GM12878 (cell line): ENCODE measurements around the gene CEBPE. TPM values are rescaled to one million over a fixed set of nuclear protein-coding genes. Genes with fewer than 3 reads are reported as not detected.

Experiments
- ATAC-seq: fragments of 200-7000 bp; cut with Tn5 transposase; 3 replicates; pipeline ENCODE4 v1.9.1; 2020; ENCODE audit warnings: mild to moderate bottlenecking, moderate library complexity
- BruUV-seq: library from RNA; stranded (reverse); fragments of 400-500 nt; replicated peaks from 2 replicates; lab custom pipeline; 2021; lab: Mats Ljungman, UMichigan
- CTCF ChIA-PET: fragments of 300-600 bp; sonication (Branson Sonifier 250); formaldehyde crosslinking; extraction: SDS; loops from one replicate; lab custom pipeline; 2021; ENCODE audit warnings: inconsistent platforms; lab: Yijun Ruan, JAX
- POLR2A ChIA-PET: fragments of 350-600 bp; formaldehyde crosslinking; extraction: SDS; loops from one replicate; lab custom pipeline; 2021; ENCODE audit warnings: inconsistent platforms; lab: Charles Lee
- RAD21 ChIA-PET: fragments of 300-600 bp; sonication (Branson Sonifier 250); formaldehyde crosslinking; loops from one replicate; lab custom pipeline; 2023; ENCODE audit warnings: antibody characterized with exemption; ENCODE audit not compliant: unreplicated experiment; lab: Charles Lee
- SMC1A ChIA-PET: fragments of 300-600 bp; sonication (Branson Sonifier 250); formaldehyde crosslinking; loops from one replicate; lab custom pipeline; 2023; ENCODE audit not compliant: unreplicated experiment, uncharacterized antibody; lab: Charles Lee
- DNase-seq: peaks from one replicate; pipeline ENCODE4 v3.0.0-alpha.2; 2011; ENCODE audit warnings: low read depth, low spot score
- FAIRE-seq: peaks from 3 replicates; lab custom pipeline; 2011; peaks lifted over from hg19 to GRCh38; lab: Jason Lieb, UNC
- H2AFZ ChIP-seq: 2 replicates; pipeline ENCODE4 v1.6.0; 2011; ENCODE audit warnings: low read depth, low read length, control low read depth; ENCODE audit not compliant: control insufficient read depth
- H3K27ac ChIP-seq: 2 replicates; pipeline ENCODE4 v1.5.1; 2011; ENCODE audit warnings: control low read depth; ENCODE audit not compliant: control insufficient read depth, insufficient read depth
- H3K27me3 ChIP-seq, 2 experiments: replicated peaks in 1 of 2; 2 replicates each; pipeline versions ENCODE4 v1.6.0 to v1.6.1; 2011; ENCODE audit warnings: low read length in 1 of 2; ENCODE audit not compliant: control insufficient read depth in 2 of 2, insufficient read depth in 2 of 2
- H3K36me3 ChIP-seq, 2 experiments: 2 replicates each; pipeline ENCODE4 v1.5.1; 2011; ENCODE audit warnings: low read length in 1 of 2; ENCODE audit not compliant: control insufficient read depth in 2 of 2, insufficient read depth in 2 of 2
- H3K4me1 ChIP-seq: 2 replicates; pipeline ENCODE4 v1.6.1; 2011; ENCODE audit warnings: mild to moderate bottlenecking, low read length, moderate library complexity, mixed read lengths; ENCODE audit not compliant: control insufficient read depth, insufficient read depth
- H3K4me2 ChIP-seq: 2 replicates; pipeline ENCODE4 v1.6.0; 2011; ENCODE audit warnings: control low read depth; ENCODE audit not compliant: control insufficient read depth, insufficient read depth
- H3K4me3 ChIP-seq: fragments of 200-600 bp; sonication (generic); 2 replicates; pipeline ENCODE4 v1.5.1; 2016
- H3K79me2 ChIP-seq: 2 replicates; pipeline ENCODE4 v1.6.0; 2011; ENCODE audit warnings: low read length; ENCODE audit not compliant: control insufficient read depth, insufficient read depth
- H3K9ac ChIP-seq: 2 replicates; pipeline ENCODE4 v1.8.0; 2011; ENCODE audit warnings: low read length, control low read depth, mixed read lengths; ENCODE audit not compliant: control insufficient read depth, insufficient read depth
- H3K9me3 ChIP-seq: replicated peaks from 3 replicates; pipeline ENCODE4 v1.5.1; 2011; ENCODE audit warnings: mild to moderate bottlenecking, low read length; ENCODE audit not compliant: control insufficient read depth, insufficient read depth
- H4K20me1 ChIP-seq: 2 replicates; pipeline ENCODE4 v1.6.0; 2011; ENCODE audit not compliant: control insufficient read depth, insufficient read depth
- BACH1 ChIP-seq: fragments of 450-650 bp; IDR thresholded peaks from 2 replicates; pipeline ENCODE4 v1.6.1; 2017; ENCODE audit warnings: mild to moderate bottlenecking, borderline replicate concordance
- CHD2 ChIP-seq: IDR thresholded peaks from 2 replicates; pipeline ENCODE4 v1.6.1; 2011; ENCODE audit warnings: low read depth, low read length, improper control_type of control experiment, borderline replicate concordance
- HCFC1 ChIP-seq: fragments of 150-350 bp; IDR thresholded peaks from 2 replicates; pipeline ENCODE4 v1.6.1; 2014; ENCODE audit warnings: low read length
- JUND ChIP-seq: IDR thresholded peaks from 2 replicates; pipeline ENCODE4 v1.6.1; 2012; ENCODE audit warnings: low read depth, mild to moderate bottlenecking, low read length, improper control_type of control experiment, moderate library complexity
- NFIC ChIP-seq: IDR thresholded peaks from 2 replicates; pipeline ENCODE4 v1.6.1; 2012; ENCODE audit warnings: low read depth, mild to moderate bottlenecking, inconsistent platforms, low read length, moderate library complexity
- NFXL1 ChIP-seq: fragments of 450-650 bp; IDR thresholded peaks from 2 replicates; pipeline ENCODE4 v1.6.1; 2017; ENCODE audit warnings: antibody characterized with exemption, mild to moderate bottlenecking, borderline replicate concordance
- NFYB ChIP-seq: IDR thresholded peaks from 2 replicates; pipeline ENCODE4 v1.6.1; 2011; ENCODE audit warnings: low read depth, mild to moderate bottlenecking, low read length, improper control_type of control experiment, moderate library complexity; ENCODE audit not compliant: insufficient read depth
- PML ChIP-seq: IDR thresholded peaks from 2 replicates; pipeline ENCODE4 v1.6.1; 2012; ENCODE audit warnings: low read length, inconsistent platforms
- POLR2A ChIP-seq: IDR thresholded peaks from 2 replicates; pipeline ENCODE4 v1.6.1; 2011; ENCODE audit warnings: low read depth, mild to moderate bottlenecking, low read length
- RELB ChIP-seq: fragments of 450-650 bp; IDR thresholded peaks from 2 replicates; pipeline ENCODE4 v1.6.1; 2017; ENCODE audit warnings: low read depth, mild to moderate bottlenecking, moderate library complexity
- SIN3A ChIP-seq: IDR thresholded peaks from 2 replicates; pipeline ENCODE4 v1.6.1; 2012; ENCODE audit warnings: low read depth, low read length, improper control_type of control experiment
- SPI1 ChIP-seq: IDR thresholded peaks from 2 replicates; pipeline ENCODE4 v1.6.1; 2011; ENCODE audit warnings: low read depth, mild to moderate bottlenecking, low read length, moderate library complexity, borderline replicate concordance; ENCODE audit not compliant: insufficient read depth
- TAF1 ChIP-seq: IDR thresholded peaks from 2 replicates; pipeline ENCODE4 v1.6.1; 2011; ENCODE audit warnings: mild to moderate bottlenecking, low read depth, low read length, borderline replicate concordance
- TARDBP ChIP-seq: IDR thresholded peaks from 2 replicates; pipeline ENCODE4 v1.6.1; 2016; ENCODE audit warnings: borderline replicate concordance
- WGBS: methylation state at CpG from one replicate; pipeline ENCODE4 v1.1.6; 2016; ENCODE audit warnings: low lambda C conversion rate; ENCODE audit not compliant: insufficient replicate concordance, insufficient coverage; ENCODE audit errors: missing lambda C conversion rate; 5-methylcytosine and 5-hydroxymethylcytosine counted together
- in situ Hi-C: fragments of 300-500 bp; cut with MboI; formaldehyde crosslinking; loops from 9 replicates; pipeline ENCODE4 v1.14.3; 2018; ENCODE audit warnings: mixed read lengths
- intact Hi-C: fragments of 100-400 bp; cut with micrococcal nuclease; formaldehyde crosslinking; loops from one replicate; pipeline ENCODE4 v1.14.2; 2022; ENCODE audit not compliant: unreplicated experiment
- polyA plus RNA-seq, 11 experiments: library from polyadenylated mRNA; depleted of rRNA in 4 of 11; unstranded in 6 of 11; stranded (reverse) in 5 of 11; fragments of >200 nt; fragmentation: Nextera tagmentation in 4 of 11; fragmentation: Illumina TruSeq in 1 of 11; extraction: Ambion mirVana in 4 of 11; extraction: Trizol in 1 of 11; gene quantifications; 1 replicate in 1 of 11; 2 replicates in 10 of 11; pipeline versions ENCODE4 v1.2.1 to v1.2.3, GENCODE V29; 2011 to 2016; ENCODE audit warnings: inconsistent platforms in 2 of 11, missing spikeins in 2 of 11, low read depth in 1 of 11
- total RNA-seq, 4 experiments: library from RNA; depleted of rRNA in 3 of 4; stranded (reverse); fragments of >200 nt in 3 of 4; fragmentation: Illumina TruSeq in 1 of 4; extraction: Trizol in 1 of 4; gene quantifications; 2 replicates each; pipeline versions ENCODE4 v1.2.1 to v1.2.3, GENCODE V29; 2013 to 2021
- TF ChIP-seq, protein P1 (sequence below): fragments of 450-650 bp; conservative IDR thresholded peaks from 2 replicates; pipeline ENCODE4 v1.6.1; 2017; ENCODE audit warnings: mild to moderate bottlenecking, moderate library complexity
- TF ChIP-seq, protein P2 (sequence below): fragments of 450-650 bp; IDR thresholded peaks from 2 replicates; pipeline ENCODE4 v1.6.1; 2016; ENCODE audit warnings: mild to moderate bottlenecking

CEBPE gene
- total and polyA plus RNA-seq, 10 of the 15 experiments (the other 5 are each of a cell fraction or from before 2014, with no cell fraction given) = 0.09 to 0.45 (median 0.24) TPM; not detected in 7

DNA sequence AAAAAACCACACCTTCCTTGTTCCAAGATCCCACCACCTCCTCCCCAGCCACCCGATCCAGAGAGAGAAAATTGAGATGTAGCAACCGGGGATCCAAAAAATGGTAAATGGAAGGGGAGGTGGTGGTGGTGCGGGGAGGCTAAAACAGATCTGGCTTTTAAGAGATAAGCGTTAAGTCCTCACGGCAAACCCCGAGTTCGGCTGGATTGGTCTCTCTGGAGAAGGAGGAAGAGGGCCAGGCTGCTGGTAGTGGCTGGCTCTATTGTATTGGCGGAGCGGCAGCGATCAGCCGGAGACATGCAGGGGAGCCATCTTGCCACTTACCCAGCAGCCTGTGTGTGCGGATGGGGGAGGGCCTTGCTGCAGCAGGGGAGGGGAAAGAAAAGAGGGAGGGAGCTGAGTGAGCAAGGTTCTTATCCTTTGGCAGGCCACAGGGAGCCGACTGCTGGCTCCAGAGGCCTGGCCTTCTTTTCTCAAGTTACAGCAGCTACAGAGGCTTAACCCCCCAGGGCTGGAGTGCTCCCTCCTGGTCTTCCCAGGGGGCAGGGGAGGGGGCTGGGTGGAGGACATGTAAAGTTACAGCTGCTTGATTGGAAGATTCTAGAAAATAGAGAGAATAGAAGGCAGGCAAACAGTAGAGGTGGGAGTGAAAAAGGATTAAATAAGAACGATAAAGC, 47.7 kb downstream of the CEBPE start:
- Histone ChIP-seq H3K9ac (peak overlapping the region; percentile 90), H3K4me1 (peaks cover 11% of the 10 kb centered on the region; the same call in 1 of the 2 replicates), H3K4me3 (peak overlapping the region; percentile 80), H3K27me3 (no peaks in the 10 kb centered on the region), H3K27ac (peak overlapping the region; percentile 86), H4K20me1 (0 out of 2 replicates have a peak, but pooled peaks cover 7% of the 10 kb centered on the region), H3K79me2 (peaks cover 33% of the 10 kb centered on the region), H2AFZ (peak overlapping the region; percentile 13; the same call in 1 of the 2 replicates), H3K4me2 (peak overlapping the region; percentile 92), H3K9me3 (no peaks in the 10 kb centered on the region), H3K36me3 (peaks cover 18 to 34% of the 10 kb centered on the region in 2 experiments)
- intact Hi-C loops (no loop called here), in situ Hi-C loops (no loop called here)
- WGBS = 4% methylated on average over 14 of the region's 14 CpGs
- FAIRE-seq (peak; percentile 97), DNase-seq (peak; percentile 45), ATAC-seq (peak; percentile 98)
- POLR2A ChIA-PET = interaction anchor here (0.8 to 3.7 kb wide), 6 partner anchors 11 to 251 kb away, joined by 3 to 19 read pairs (median 4); partner anchors contain the start of genes ACIN1 and C14orf119
- BruUV-seq = no TSS peak
- RAD21 ChIA-PET = interaction anchor here (1.0 to 2.3 kb wide), 9 partner anchors 14 to 142 kb away, joined by 3 to 23 read pairs (median 4); partner anchors contain the start of genes ACIN1, C14orf119 and CDH24
- CTCF ChIA-PET = interaction anchor here (0.6 to 3.7 kb wide), 28 partner anchors 9 to 232 kb away, joined by 3 to 36 read pairs (median 5); partner anchors contain the start of genes ACIN1, AJUBA, C14orf119 and CDH24
- SMC1A ChIA-PET = interaction anchor here (0.8 to 3.2 kb wide), 12 partner anchors 9 to 249 kb away, joined by 3 to 13 read pairs (median 4); partner anchors contain the start of genes ACIN1, C14orf119 and PABPN1
- peak; percentile 93 for TF ChIP-seq RELB
- TF ChIP-seq POLR2A = peak; percentile 88
- TF ChIP-seq, protein P1, sequence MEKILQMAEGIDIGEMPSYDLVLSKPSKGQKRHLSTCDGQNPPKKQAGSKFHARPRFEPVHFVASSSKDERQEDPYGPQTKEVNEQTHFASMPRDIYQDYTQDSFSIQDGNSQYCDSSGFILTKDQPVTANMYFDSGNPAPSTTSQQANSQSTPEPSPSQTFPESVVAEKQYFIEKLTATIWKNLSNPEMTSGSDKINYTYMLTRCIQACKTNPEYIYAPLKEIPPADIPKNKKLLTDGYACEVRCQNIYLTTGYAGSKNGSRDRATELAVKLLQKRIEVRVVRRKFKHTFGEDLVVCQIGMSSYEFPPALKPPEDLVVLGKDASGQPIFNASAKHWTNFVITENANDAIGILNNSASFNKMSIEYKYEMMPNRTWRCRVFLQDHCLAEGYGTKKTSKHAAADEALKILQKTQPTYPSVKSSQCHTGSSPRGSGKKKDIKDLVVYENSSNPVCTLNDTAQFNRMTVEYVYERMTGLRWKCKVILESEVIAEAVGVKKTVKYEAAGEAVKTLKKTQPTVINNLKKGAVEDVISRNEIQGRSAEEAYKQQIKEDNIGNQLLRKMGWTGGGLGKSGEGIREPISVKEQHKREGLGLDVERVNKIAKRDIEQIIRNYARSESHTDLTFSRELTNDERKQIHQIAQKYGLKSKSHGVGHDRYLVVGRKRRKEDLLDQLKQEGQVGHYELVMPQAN = no peak
- TF ChIP-seq JUND = no peak
- 0 out of 2 replicates have a peak, but pooled peaks have one; percentile 53 for TF ChIP-seq TARDBP
- TF ChIP-seq BACH1 = peak; percentile 43; the same call in 1 of the 2 replicates
- TF ChIP-seq SPI1 = no peak
- TF ChIP-seq HCFC1 = peak; percentile 54; the same call in 1 of the 2 replicates
- no peak for TF ChIP-seq NFYB
- TF ChIP-seq, protein P2, sequence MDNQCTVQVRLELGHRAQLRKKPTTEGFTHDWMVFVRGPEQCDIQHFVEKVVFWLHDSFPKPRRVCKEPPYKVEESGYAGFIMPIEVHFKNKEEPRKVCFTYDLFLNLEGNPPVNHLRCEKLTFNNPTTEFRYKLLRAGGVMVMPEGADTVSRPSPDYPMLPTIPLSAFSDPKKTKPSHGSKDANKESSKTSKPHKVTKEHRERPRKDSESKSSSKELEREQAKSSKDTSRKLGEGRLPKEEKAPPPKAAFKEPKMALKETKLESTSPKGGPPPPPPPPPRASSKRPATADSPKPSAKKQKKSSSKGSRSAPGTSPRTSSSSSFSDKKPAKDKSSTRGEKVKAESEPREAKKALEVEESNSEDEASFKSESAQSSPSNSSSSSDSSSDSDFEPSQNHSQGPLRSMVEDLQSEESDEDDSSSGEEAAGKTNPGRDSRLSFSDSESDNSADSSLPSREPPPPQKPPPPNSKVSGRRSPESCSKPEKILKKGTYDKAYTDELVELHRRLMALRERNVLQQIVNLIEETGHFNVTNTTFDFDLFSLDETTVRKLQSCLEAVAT = peak; percentile 58; the same call in 1 of the 2 replicates
- TF ChIP-seq NFXL1 = no peak
- TF ChIP-seq NFIC = 0 out of 2 replicates have a peak, but pooled peaks have one; percentile 35
- peak; percentile 50; the same call in 1 of the 2 replicates for TF ChIP-seq CHD2
- peak; percentile 77; the same call in 1 of the 2 replicates for TF ChIP-seq SIN3A
- TF ChIP-seq TAF1 = peak; percentile 93
- TF ChIP-seq PML = peak; percentile 83; the same call in 1 of the 2 replicates
